Mesothelial cell of epicardium (in vitro differentiated cells): Measurements from ENCODE around the gene PNMA8B. TPM values are rescaled to one million over a fixed set of nuclear protein-coding genes. Genes with fewer than 3 reads are reported as not detected.
"Not testable (repeated sequence)": the region's sequence is repeated elsewhere in the genome, so short reads cannot be mapped to it uniquely, and the experiment has no call there.

Experiments
- DNase-seq, 2 experiments: peaks; one replicate each; pipeline ENCODE4 v3.0.0; 2021; ENCODE audit warnings: low spot score in 2 of 2; ENCODE audit not compliant: unreplicated experiment in 2 of 2
- H3K27ac Mint-ChIP-seq: 2 replicates; pipeline ENCODE4 v1.8.0; 2021; ENCODE audit warnings: mixed read lengths
- H3K27me3 Mint-ChIP-seq: 2 replicates; pipeline ENCODE4 v1.8.0; 2021; ENCODE audit warnings: low read depth, mixed read lengths
- H3K36me3 Mint-ChIP-seq: 2 replicates; pipeline ENCODE4 v1.8.0; 2021; ENCODE audit warnings: mixed read lengths
- H3K4me1 Mint-ChIP-seq: 2 replicates; pipeline ENCODE4 v1.8.0; 2021; ENCODE audit warnings: mixed read lengths
- H3K4me3 Mint-ChIP-seq: 2 replicates; pipeline ENCODE4 v1.8.0; 2021; ENCODE audit warnings: mild to moderate bottlenecking, moderate library complexity, mixed read lengths
- H3K9me3 Mint-ChIP-seq: 2 replicates; pipeline ENCODE4 v1.8.0; 2021; ENCODE audit warnings: mixed read lengths
- CTCF ChIP-seq: fragments of 200-600 bp; sonication (generic); IDR thresholded peaks from one replicate; pipeline ENCODE4 v1.5.0; 2021; ENCODE audit warnings: antibody characterized with exemption; ENCODE audit not compliant: unreplicated experiment
- total RNA-seq: library from RNA; stranded (reverse); gene quantifications from 3 replicates; pipeline ENCODE4 v1.2.1, GENCODE V29; 2021

Gene PNMA8B
- total RNA-seq, 1 donor from 2014 or later, result 3.2 TPM

- no peak for DNase-seq
- no peaks in the 10 kb centered on the region for H3K36me3 Mint-ChIP-seq
- no peaks in the 10 kb centered on the region for H3K9me3 Mint-ChIP-seq
- H3K27ac Mint-ChIP-seq, result no peak overlapping the region
- H3K4me1 Mint-ChIP-seq, result peaks cover 2% of the 10 kb centered on the region
- peaks cover 2% of the 10 kb centered on the region for H3K27me3 Mint-ChIP-seq
- no peak for TF ChIP-seq CTCF
- no peak overlapping the region for H3K4me3 Mint-ChIP-seq
These were observed 8.3 kb upstream of the PNMA8B start for GRCh38 chr19:46503848-46504453.

GRCh38 chr19:46502891-46503290, 7.2 kb upstream of the PNMA8B start:
- Mint-ChIP-seq H3K27me3 (peaks cover 2% of the 10 kb centered on the region), H3K4me1 (peaks cover 2% of the 10 kb centered on the region), H3K9me3 (no peaks in the 10 kb centered on the region), H3K36me3 (no peaks in the 10 kb centered on the region), H3K4me3 (no peak overlapping the region), H3K27ac (no peak overlapping the region)
- no peak for DNase-seq
- no peak for TF ChIP-seq CTCF

- H3K36me3 Mint-ChIP-seq, result peaks cover under 1% of the 10 kb centered on the region
- H3K9me3 Mint-ChIP-seq, result no peaks in the 10 kb centered on the region
- H3K4me1 Mint-ChIP-seq, result peaks cover 8% of the 10 kb centered on the region
- H3K27ac Mint-ChIP-seq, result no peak overlapping the region
- no peak for TF ChIP-seq CTCF
- no peak overlapping the region for H3K4me3 Mint-ChIP-seq
- no peak for DNase-seq
- peaks cover 3% of the 10 kb centered on the region for H3K27me3 Mint-ChIP-seq
These were observed 4.0 kb upstream of the PNMA8B start for GRCh38 chr19:46499692-46500091.

- no peak overlapping the region for H3K27ac Mint-ChIP-seq
- H3K36me3 Mint-ChIP-seq, result peaks cover 3% of the 10 kb centered on the region
- H3K4me1 Mint-ChIP-seq, result peaks cover 14% of the 10 kb centered on the region
- DNase-seq, result no peak
- no peaks in the 10 kb centered on the region for H3K9me3 Mint-ChIP-seq
- H3K4me3 Mint-ChIP-seq, result no peak overlapping the region
- no peak for TF ChIP-seq CTCF
- H3K27me3 Mint-ChIP-seq, result peaks cover 17% of the 10 kb centered on the region
These were observed 2.1 kb upstream of the PNMA8B start for GRCh38 chr19:46497773-46498172.

GRCh38 chr19:46496886-46497285, 1.2 kb upstream of the PNMA8B start:
- not testable (repeated sequence) for H3K27ac Mint-ChIP-seq, H3K9me3 Mint-ChIP-seq, DNase-seq, H3K4me3 Mint-ChIP-seq, H3K36me3 Mint-ChIP-seq
- Mint-ChIP-seq H3K27me3 (peaks cover 21% of the 10 kb centered on the region), H3K4me1 (peaks cover 14% of the 10 kb centered on the region)

- peaks cover 14% of the 10 kb centered on the region for H3K4me1 Mint-ChIP-seq
- H3K27ac Mint-ChIP-seq, result no peak overlapping the region
- no peak overlapping the region for H3K4me3 Mint-ChIP-seq
- peaks cover 26% of the 10 kb centered on the region for H3K27me3 Mint-ChIP-seq
- TF ChIP-seq CTCF, result no peak
- peaks cover 3% of the 10 kb centered on the region for H3K36me3 Mint-ChIP-seq
- no peak for DNase-seq
- no peaks in the 10 kb centered on the region for H3K9me3 Mint-ChIP-seq
These were observed 637 bp upstream of the PNMA8B start for GRCh38 chr19:46496304-46496703.
